Fibroblast of villous mesenchyme (primary cell): ENCODE measurements around the gene BCAS4. TPM values are rescaled to one million over a fixed set of nuclear protein-coding genes. Genes with fewer than 3 reads are reported as not detected.
A peak's percentile ranks its signal among the peaks of the same experiment; 100 is the strongest.
"Not testable (repeated sequence)": the region's sequence is repeated elsewhere in the genome, so short reads cannot be mapped to it uniquely, and the experiment has no call there.

Experiments used
- DNase-seq: peaks from one replicate; pipeline ENCODE4 v3.0.0-alpha.2; 2010; ENCODE audit warnings: low read depth
- H3K4me3 ChIP-seq: 2 replicates; pipeline ENCODE4 v1.5.1; 2011; ENCODE audit warnings: low read depth, mild to moderate bottlenecking, low read length
- CTCF ChIP-seq: IDR thresholded peaks from 2 replicates; pipeline ENCODE4 v1.5.1; 2012; ENCODE audit warnings: low read depth, mild to moderate bottlenecking, low read length; ENCODE audit not compliant: insufficient read depth
- total RNA-seq: library from RNA; depleted of rRNA; stranded (reverse); fragments of >200 nt; gene quantifications from 2 replicates; pipeline ENCODE4 v1.2.3, GENCODE V29; 2012

BCAS4 gene
- total RNA-seq, 1 donor: 7.3 TPM

GRCh38 chr20:50762435-50763220 lies 32.2 kb upstream of the BCAS4 start:
- no peak overlapping the region for H3K4me3 ChIP-seq
- DNase-seq: peak; percentile 73
- TF ChIP-seq CTCF: no peak

- not testable (repeated sequence) for H3K4me3 ChIP-seq, DNase-seq
These were observed 31.1 kb upstream of the BCAS4 start for GRCh38 chr20:50763550-50764458.

GRCh38 chr20:50765251-50765650 lies 29.6 kb upstream of the BCAS4 start:
- peak; percentile 76 for DNase-seq
- not testable (repeated sequence) for H3K4me3 ChIP-seq

GRCh38 chr20:50765674-50766073 lies 29.2 kb upstream of the BCAS4 start:
- no peak overlapping the region for H3K4me3 ChIP-seq
- DNase-seq: no peak
- TF ChIP-seq CTCF: no peak

- DNase-seq: peak; percentile 68
- not testable (repeated sequence) for H3K4me3 ChIP-seq
These were observed 27.7 kb upstream of the BCAS4 start for GRCh38 chr20:50766955-50767809.

- DNase-seq, H3K4me3 ChIP-seq: not testable (repeated sequence)
These were observed 25.9 kb upstream of the BCAS4 start for GRCh38 chr20:50768991-50769390.

GRCh38 chr20:50769551-50770085 lies 25.2 kb upstream of the BCAS4 start:
- not testable (repeated sequence) for H3K4me3 ChIP-seq, DNase-seq

- H3K4me3 ChIP-seq, DNase-seq: not testable (repeated sequence)
These were observed 23.3 kb upstream of the BCAS4 start for GRCh38 chr20:50771419-50772080.

GRCh38 chr20:50772420-50773185 lies 22.3 kb upstream of the BCAS4 start:
- no peak overlapping the region for H3K4me3 ChIP-seq
- no peak for TF ChIP-seq CTCF
- no peak for DNase-seq
